Neural progenitor cell (in vitro differentiated cells): ENCODE results near the gene ZDHHC7.

Experiments
- EZH2 ChIP-seq: fragments of 200-600 bp; sonication (generic); IDR thresholded peaks from 2 replicates; pipeline ENCODE4 v1.6.1; 2017; ENCODE audit warnings: antibody characterized with exemption, mild to moderate bottlenecking, moderate library complexity
- EZH2phosphoT487 ChIP-seq: fragments of 200-600 bp; sonication (generic); IDR thresholded peaks from 2 replicates; pipeline ENCODE4 v1.6.1; 2017; ENCODE audit warnings: antibody characterized with exemption
- TF ChIP-seq, protein P1 (sequence below): fragments of 200-600 bp; sonication (generic); IDR thresholded peaks from 2 replicates; pipeline ENCODE4 v1.5.1; 2017; ENCODE audit warnings: antibody characterized with exemption, mild to moderate bottlenecking

- TF ChIP-seq, protein P1, sequence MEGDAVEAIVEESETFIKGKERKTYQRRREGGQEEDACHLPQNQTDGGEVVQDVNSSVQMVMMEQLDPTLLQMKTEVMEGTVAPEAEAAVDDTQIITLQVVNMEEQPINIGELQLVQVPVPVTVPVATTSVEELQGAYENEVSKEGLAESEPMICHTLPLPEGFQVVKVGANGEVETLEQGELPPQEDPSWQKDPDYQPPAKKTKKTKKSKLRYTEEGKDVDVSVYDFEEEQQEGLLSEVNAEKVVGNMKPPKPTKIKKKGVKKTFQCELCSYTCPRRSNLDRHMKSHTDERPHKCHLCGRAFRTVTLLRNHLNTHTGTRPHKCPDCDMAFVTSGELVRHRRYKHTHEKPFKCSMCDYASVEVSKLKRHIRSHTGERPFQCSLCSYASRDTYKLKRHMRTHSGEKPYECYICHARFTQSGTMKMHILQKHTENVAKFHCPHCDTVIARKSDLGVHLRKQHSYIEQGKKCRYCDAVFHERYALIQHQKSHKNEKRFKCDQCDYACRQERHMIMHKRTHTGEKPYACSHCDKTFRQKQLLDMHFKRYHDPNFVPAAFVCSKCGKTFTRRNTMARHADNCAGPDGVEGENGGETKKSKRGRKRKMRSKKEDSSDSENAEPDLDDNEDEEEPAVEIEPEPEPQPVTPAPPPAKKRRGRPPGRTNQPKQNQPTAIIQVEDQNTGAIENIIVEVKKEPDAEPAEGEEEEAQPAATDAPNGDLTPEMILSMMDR = no peak
- TF ChIP-seq EZH2phosphoT487 (no peak), EZH2 (no peak)
Measured at GRCh38 chr16:85026703-85027102, 15.4 kb upstream of the ZDHHC7 start.
